Measurements from ENCODE around the gene CORO7.

DNA sequence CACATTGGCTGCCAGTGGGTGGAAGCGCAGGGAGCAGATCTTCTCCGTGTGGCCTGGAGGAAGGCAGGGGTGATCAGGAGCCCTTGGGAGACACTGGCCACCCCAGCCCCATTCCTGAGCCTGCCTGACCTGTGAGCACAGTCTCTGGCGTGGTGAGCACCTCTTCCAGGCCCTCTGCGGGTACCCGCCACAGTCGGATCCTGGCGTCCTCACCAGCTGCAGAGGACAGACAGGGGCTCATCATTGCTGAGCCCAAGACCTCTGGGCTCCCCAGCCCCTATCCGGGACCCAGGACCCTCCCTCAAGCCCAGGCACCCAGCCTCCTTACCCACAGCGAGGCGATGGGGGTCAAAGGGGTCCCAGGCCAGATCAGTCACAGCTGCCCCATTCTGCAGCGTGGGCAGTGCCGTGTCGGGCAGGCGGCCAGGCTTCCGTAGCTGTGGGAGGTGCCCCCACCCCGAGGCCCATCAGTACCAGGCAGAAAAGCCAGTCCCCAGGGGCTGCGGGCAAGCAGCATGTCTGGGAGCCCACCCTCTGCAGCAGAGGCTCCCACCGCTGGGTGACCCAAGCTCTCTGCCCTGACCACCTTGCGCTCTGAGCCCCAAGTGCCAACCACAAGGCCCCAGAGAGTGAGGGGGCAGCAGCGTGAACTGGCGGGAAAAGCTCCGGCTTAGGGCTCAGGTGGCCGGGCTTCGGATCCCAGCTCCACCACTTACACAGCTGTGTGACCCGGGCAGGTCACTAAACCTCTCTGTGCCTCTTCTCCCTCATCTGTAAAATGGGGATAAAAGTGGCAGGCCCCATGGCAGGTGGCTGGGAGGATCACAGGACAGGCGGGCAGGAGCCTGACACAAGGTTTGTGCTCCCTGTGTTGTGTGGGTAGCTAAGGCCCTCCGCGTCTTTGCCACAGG lies 55.1 kb downstream of the CORO7 start:
- TF ChIP-seq, protein P1, sequence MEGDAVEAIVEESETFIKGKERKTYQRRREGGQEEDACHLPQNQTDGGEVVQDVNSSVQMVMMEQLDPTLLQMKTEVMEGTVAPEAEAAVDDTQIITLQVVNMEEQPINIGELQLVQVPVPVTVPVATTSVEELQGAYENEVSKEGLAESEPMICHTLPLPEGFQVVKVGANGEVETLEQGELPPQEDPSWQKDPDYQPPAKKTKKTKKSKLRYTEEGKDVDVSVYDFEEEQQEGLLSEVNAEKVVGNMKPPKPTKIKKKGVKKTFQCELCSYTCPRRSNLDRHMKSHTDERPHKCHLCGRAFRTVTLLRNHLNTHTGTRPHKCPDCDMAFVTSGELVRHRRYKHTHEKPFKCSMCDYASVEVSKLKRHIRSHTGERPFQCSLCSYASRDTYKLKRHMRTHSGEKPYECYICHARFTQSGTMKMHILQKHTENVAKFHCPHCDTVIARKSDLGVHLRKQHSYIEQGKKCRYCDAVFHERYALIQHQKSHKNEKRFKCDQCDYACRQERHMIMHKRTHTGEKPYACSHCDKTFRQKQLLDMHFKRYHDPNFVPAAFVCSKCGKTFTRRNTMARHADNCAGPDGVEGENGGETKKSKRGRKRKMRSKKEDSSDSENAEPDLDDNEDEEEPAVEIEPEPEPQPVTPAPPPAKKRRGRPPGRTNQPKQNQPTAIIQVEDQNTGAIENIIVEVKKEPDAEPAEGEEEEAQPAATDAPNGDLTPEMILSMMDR (IDR thresholded peaks at IDR 0.05): no peak
- no peak for TF ChIP-seq ZFX (IDR thresholded peaks at IDR 0.05; ENCODE audit: borderline replicate concordance)
